Kidney epithelial cell (primary cell): ENCODE results near the gene WDR12. TPM values are rescaled to one million over a fixed set of nuclear protein-coding genes. Genes with fewer than 3 reads are reported as not detected.
"Not testable (repeated sequence)": the region's sequence is repeated elsewhere in the genome, so short reads cannot be mapped to it uniquely, and the experiment has no call there.

ENCODE experiments used
- DNase-seq: peaks from one replicate; pipeline ENCODE4 v3.0.0-alpha.2; 2010; ENCODE audit warnings: low read depth
- H3K27me3 ChIP-seq: 2 replicates; pipeline ENCODE4 v1.6.0; 2011; ENCODE audit warnings: low read length; ENCODE audit not compliant: control insufficient read depth, insufficient read depth
- H3K36me3 ChIP-seq: 2 replicates; pipeline ENCODE4 v1.5.1; 2011; ENCODE audit warnings: low read length; ENCODE audit not compliant: control insufficient read depth, insufficient read depth
- H3K4me3 ChIP-seq: 2 replicates; pipeline ENCODE4 v1.5.1; 2011; ENCODE audit warnings: low read depth, mild to moderate bottlenecking, control low read depth, low read length
- total RNA-seq: library from RNA; depleted of rRNA; stranded (reverse); fragments of >200 nt; gene quantifications from 2 replicates; pipeline ENCODE4 v1.2.3, GENCODE V29; 2015
- TF ChIP-seq, protein P1 (sequence below): IDR thresholded peaks from 2 replicates; pipeline ENCODE4 v1.5.1; 2011; ENCODE audit warnings: mild to moderate bottlenecking, moderate library complexity, low read length, control low read depth, inconsistent platforms; ENCODE audit not compliant: insufficient read depth, poor library complexity, severe bottlenecking

The WDR12 gene
- total RNA-seq, 1 donor from 2014 or later: 17.5 TPM

DNA sequence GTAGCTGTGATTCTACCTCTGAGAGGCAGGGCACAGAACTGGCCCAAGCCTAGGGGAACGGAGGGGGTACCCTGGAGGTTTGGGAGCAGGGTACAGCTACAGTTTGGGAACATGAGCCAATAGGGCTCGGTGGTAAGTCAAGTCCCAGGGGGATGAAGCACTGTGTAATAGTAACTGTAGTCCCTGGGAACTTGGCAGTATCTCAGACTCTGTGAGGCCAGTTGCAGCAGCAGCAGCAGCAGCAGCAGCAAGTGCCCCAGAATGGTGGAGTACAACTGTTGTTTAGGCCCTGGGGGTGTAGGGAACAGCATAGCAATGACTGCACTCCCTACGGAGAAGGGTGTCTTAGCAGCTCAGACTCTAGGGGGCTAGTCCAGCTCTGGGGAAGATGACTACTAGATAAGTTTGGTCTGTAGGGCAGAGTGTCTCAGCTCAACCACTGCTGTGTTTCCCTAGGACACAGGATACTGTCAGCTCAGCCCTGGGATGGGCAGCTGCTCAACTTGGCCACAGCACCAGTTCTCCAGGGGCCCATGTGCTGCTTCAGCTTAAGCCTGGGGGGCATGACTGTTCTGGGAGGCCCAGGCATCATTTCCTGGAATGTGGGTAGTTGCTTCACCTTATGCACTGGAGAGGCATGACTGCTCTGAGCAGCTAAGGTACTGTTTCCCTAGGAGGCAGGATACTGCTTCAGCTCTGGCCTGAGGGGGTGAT lies 21.1 kb upstream of the WDR12 start:
- H3K27me3 ChIP-seq: no peaks in the 10 kb centered on the region
- H3K4me3 ChIP-seq: no peak overlapping the region
- no peaks in the 10 kb centered on the region for H3K36me3 ChIP-seq
- DNase-seq: no peak
- TF ChIP-seq, protein P1, sequence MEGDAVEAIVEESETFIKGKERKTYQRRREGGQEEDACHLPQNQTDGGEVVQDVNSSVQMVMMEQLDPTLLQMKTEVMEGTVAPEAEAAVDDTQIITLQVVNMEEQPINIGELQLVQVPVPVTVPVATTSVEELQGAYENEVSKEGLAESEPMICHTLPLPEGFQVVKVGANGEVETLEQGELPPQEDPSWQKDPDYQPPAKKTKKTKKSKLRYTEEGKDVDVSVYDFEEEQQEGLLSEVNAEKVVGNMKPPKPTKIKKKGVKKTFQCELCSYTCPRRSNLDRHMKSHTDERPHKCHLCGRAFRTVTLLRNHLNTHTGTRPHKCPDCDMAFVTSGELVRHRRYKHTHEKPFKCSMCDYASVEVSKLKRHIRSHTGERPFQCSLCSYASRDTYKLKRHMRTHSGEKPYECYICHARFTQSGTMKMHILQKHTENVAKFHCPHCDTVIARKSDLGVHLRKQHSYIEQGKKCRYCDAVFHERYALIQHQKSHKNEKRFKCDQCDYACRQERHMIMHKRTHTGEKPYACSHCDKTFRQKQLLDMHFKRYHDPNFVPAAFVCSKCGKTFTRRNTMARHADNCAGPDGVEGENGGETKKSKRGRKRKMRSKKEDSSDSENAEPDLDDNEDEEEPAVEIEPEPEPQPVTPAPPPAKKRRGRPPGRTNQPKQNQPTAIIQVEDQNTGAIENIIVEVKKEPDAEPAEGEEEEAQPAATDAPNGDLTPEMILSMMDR: no peak

DNA sequence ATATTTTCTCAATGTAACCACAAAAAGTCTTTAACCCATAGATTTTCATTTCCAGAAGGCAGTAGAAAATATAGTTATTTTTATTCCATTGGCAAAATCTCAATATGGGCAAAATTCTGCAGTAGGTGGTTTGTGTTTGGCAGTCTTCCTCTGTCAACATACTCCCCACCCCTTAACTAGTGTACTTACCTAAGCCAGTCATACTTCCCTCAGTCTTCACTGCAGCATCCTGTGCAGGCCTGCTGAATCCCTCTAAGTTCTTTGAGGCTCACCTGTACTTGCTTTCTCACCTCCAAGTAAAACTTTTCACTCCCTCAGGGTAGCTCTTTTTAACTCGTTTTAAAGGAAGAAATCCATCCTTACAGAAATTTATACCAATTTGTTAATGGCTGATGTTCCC lies 7.4 kb upstream of the WDR12 start:
- H3K36me3 ChIP-seq: no peaks in the 10 kb centered on the region
- H3K27me3 ChIP-seq: no peaks in the 10 kb centered on the region
- no peak for DNase-seq
- TF ChIP-seq, protein P1: no peak
- H3K4me3 ChIP-seq: no peak overlapping the region

DNA sequence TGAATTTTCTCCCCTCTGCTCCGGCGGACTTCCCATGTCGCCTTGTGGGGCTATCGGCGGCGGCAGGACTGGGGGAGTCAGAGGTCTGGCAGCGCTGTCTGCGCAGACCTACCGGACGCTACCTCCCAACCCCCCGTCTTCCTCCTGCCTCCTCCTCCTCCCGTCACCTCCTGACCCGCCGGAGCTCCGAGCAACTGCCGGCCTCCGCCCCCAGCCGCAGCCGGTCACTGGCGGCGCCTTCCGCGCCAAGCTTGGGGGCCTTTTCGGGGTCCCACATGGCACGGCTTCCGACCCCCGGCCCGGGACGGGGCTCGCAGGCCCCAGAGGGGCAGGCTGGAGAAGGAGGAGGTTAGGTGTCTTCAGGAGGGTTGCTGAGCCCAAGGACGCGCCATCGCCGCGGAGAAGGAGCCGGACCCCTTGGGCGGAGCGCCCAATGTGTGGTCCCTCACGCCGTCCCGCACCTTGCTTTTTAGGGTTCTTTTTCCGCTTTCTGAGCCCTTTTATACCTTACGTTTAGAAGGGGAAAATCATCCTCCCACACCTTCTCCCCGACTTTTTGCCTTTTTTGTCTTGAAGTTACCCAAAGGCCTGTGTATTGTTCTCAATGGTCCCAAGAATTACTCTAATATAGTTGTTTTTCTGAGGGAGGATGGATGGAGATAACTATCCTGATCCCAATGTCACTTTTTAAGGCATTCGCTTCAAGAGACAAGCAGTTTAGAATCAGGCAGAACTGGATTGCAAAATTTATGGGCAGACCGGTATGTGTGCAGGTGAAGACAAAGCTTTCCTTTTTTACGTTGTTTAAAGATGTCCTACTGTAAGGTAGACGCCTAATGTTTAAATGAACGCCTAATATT lies 1.1 kb upstream of the WDR12 start:
- peak overlapping the region; percentile 61 for H3K4me3 ChIP-seq
- H3K27me3 ChIP-seq, H3K36me3 ChIP-seq, DNase-seq: not testable (repeated sequence)

DNA sequence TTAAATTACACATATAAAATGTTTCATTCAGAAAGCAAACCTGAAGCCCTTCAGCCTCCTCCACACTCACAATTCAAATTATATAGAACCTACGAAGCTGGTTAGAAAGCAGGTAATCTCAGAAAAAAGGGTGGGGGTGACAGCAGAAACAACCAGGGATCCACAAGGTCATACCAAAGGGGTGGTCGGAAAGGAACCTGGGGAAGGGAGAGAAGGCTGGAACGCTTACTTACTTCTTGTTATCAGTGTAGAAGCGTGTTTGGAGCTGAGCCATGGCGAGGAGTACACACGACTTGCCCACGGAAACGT lies 316 bp downstream of the WDR12 start:
- DNase-seq: no peak
- TF ChIP-seq, protein P1: no peak
- Histone ChIP-seq H3K4me3 (peak overlapping the region; percentile 61), H3K27me3 (no peaks in the 10 kb centered on the region), H3K36me3 (no peaks in the 10 kb centered on the region)

DNA sequence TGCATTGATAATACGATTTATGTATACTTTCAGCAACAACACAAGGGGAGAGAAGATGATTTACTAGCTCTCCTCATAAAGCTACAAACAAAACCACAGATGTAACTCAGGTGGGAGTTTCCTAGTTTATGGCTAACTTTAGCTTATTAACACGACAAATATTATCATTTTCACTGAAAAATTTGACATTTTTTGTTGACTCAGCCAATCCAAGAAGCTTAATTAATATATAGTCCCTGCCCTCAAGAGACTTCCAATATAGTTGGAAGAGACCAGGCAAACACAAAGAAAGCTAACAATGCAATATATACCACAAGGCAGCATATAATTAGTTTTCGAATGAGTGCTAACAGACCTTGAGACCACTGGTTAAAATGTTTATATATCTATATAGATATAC lies 775 bp downstream of the WDR12 start:
- no peaks in the 10 kb centered on the region for H3K36me3 ChIP-seq
- no peaks in the 10 kb centered on the region for H3K27me3 ChIP-seq
- H3K4me3 ChIP-seq: peak overlapping the region; percentile 61
- DNase-seq: no peak
- TF ChIP-seq, protein P1: no peak

DNA sequence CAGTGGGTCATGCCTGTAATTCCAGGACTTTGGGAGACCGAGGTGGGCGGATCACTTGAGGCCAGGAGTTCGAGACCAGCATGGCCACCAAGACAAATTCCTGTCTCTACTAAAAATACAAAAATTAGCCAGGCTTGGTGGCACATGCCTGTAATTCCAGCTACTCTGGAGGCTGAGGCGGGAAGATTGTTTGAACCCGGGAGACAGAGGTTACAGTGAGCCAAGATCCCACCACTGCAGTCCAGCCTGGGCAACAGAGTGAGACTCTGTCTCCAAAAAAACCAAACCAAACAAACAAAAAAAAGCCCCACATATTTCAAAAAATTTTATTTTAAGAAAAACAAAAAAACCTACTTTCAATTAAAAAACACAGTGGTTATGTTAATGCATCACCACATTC lies 1.2 kb downstream of the WDR12 start:
- H3K27me3 ChIP-seq, H3K36me3 ChIP-seq, DNase-seq: not testable (repeated sequence)
- peak overlapping the region; percentile 61 for H3K4me3 ChIP-seq
